GM20431 (cell line): Measurements from ENCODE around the gene ARHGAP21.

Experiments used
- in situ Hi-C: fragments of 300-500 bp; cut with MseI, MboI; formaldehyde crosslinking; loops from one replicate; pipeline ENCODE4 v1.15.0; 2020; ENCODE audit warnings: low sequenced_read_pairs; ENCODE audit not compliant: unreplicated experiment

ARHGAP21 gene

GRCh38 chr10:24723386-24723787 lies 300 bp downstream of the ARHGAP21 start:
- in situ Hi-C loops: no loop called here

DNA sequence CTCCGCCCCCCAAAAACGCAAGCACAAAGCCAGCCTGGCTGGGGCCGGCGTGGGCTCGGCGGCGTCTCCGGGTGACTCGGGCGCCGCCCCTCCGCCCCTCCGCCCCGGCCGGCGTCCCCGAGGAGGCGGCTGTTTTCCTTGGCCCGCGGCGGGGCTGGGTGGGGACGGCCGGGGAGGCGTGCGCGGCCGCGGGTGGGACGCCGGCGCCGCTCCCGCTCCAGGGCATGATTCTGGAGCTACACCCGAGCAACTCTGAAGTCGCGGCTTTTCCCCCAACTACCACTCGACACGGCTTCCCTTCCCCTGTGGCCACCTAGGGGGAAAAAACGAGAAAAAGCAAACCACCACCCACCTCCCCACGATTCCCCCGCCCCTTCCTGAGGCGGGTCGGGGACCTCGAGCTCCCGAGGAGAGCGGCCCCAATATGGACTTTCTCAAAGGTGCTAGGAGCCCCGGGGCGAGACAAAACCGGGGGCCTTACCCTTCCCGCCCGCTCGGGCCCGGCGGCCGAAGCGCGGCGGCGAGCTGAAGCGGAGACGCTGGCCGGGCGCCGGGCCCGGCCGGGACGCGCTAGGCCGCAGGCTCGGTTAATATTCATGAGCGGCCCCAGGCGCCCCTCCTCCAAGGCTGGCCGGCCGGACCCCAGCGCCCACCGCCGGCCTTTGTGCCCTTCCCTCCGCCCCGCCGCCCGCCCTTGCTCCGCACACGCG lies 856 bp downstream of the ARHGAP21 start:
- in situ Hi-C loops: no loop called here

DNA sequence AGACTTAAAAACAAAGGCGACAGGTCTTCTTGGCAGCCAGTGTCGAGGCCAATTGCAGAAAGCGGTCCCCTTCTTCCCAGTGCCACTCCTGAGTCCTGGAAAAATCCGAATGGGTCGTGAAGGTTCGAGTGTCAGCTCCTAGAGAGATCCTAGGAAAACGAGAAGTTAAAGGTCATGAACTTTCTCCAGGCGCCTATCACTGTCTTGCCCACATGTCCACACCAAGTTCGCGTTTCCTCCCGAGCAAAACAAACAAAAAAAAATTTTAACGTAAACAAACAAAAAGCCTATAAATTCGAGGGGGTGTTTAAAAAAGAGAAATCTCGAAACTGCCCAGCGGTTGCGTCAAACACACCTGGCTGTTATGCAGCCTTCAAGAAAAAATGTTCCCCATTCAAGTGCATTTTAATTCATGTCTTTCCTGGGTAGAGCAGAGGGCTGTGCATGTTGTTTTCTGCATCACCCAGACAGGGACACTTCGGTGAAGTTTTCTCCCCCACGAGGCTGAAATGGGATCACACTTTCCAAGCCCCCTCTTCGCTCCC lies 1.5 kb downstream of the ARHGAP21 start:
- in situ Hi-C loops: no loop called here

- in situ Hi-C loops: no loop called here
Measured at GRCh38 chr10:24721229-24722106, 2.2 kb downstream of the ARHGAP21 start.

GRCh38 chr10:24720096-24720495 lies 3.6 kb downstream of the ARHGAP21 start:
- in situ Hi-C loops: no loop called here

DNA sequence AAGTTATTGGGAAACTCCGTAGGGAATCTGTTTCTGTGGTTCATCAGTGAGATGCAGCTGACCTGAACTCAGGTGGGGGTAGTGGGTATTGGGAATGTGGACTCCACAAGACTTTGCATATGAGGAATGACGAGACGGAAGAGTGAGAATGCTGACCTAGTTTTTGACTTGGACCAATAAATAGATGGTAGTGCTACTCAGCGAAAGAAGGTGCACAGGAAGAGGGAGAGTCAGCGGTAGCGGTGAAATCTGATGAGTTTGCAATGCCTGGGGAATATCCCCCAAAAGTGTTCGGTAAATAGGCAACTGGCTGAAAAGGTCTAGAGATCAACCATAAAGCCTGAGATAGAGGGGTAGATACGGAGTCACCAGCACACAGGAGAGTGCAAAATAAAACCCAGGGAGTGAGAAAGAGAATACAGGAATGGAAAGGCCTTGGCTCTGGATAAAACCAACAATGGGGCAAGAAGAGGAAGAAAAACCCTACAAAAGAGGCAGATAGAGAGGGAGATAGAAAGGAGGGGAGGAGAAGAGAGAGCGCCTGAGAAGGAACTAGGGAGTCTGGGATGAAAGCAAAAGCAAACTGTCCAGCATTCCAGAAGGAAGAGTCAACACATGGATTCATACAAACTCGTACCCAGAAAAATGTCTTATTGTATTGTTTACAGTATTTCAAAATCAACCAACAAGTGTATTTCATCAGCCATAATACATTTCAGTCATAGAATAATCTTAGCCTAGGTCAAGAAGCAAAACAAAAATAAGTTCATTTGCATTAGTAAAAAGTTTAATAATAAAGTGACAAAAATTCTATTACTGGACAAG lies 5.4 kb downstream of the ARHGAP21 start:
- in situ Hi-C loops: no loop called here

- in situ Hi-C loops: no loop called here
Measured at GRCh38 chr10:24716295-24716694, 7.4 kb downstream of the ARHGAP21 start.

GRCh38 chr10:24715246-24715769 lies 8.4 kb downstream of the ARHGAP21 start:
- in situ Hi-C loops: no loop called here

DNA sequence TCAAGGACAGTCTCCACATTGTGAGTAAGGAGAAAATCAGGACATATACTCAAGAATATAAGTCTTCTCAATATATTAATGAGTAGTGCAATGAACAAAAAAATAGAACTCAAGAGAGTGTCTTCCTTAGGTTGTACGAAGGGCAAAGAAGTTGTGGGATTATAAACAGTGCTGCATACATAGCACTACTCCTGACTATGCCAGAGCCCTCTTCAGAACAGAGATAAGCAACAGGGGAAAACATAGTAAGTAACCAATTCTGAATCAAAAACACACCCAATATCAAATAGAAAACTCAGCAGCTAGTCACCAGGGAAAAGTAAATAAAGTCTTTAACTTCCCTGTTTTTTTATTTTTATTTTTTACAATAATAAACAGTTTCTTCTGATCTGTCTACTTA lies 10.6 kb downstream of the ARHGAP21 start:
- in situ Hi-C loops: no loop called here

DNA sequence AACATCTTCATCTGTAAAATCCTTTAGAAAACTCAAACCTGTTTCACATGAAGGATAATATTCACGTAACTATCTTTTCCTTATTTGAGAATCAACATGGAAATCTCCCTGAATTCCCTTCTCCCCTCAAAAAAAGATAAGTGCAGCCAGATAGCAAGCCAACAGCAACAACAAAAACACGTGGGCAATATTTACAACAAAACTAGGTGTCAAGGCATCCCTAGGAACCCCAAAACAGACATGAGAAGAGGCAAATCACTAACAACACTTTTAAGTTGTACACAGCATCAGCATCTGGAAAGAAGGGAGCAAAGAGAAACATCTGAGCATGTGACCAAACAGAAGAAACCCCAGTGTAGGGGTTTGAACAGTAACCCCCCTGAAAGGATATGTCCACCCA lies 12.2 kb downstream of the ARHGAP21 start:
- in situ Hi-C loops: no loop called here

- in situ Hi-C loops: no loop called here
Measured at GRCh38 chr10:24708081-24708480, 15.6 kb downstream of the ARHGAP21 start.

- in situ Hi-C loops: no loop called here
Measured at GRCh38 chr10:24707445-24707844, 16.2 kb downstream of the ARHGAP21 start.

- in situ Hi-C loops: no loop called here
Measured at GRCh38 chr10:24706479-24707118, 17.1 kb downstream of the ARHGAP21 start.

- in situ Hi-C loops: no loop called here
Measured at GRCh38 chr10:24703700-24704099, 20.0 kb downstream of the ARHGAP21 start.

DNA sequence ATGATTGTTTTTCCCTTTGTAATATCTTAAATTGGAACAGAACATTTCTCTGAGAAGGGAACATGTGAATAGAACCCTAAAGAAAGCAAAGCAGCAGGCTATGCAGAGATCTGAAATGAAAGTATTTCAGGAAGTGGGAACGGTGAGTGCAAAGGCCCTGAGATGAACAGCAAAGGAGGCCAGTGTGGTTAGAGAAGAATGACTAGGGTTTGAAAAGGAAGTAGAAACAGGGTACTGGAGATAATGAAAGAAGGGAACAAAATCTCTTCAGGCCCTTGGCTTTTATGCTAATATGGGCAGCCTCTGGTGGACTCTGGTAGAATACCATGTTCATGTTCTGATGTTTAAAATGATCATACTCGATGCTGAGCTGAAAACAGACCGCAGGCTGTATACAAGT lies 22.2 kb downstream of the ARHGAP21 start:
- in situ Hi-C loops: no loop called here

DNA sequence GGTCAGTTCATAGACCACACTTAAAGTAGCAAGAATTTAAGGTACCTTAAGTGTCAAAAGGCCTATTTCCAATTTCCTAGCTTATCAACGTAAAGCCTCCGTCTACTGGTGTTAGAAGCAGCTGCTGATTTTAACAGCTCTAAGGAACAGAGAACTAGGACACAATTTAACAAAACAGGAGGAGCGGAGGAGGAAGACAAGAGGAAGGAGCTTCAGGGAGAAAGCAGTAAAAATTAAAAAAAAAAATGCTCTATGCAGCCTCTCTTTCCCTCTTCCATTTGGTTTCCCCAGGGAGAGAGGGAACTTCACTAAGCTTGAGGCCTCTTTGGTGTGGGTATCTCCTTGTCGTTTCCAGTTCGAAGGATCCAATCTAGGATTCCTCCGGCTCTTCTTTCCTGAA lies 22.7 kb downstream of the ARHGAP21 start:
- in situ Hi-C loops: no loop called here

- in situ Hi-C loops: no loop called here
Measured at GRCh38 chr10:24698270-24698669, 25.4 kb downstream of the ARHGAP21 start.

DNA sequence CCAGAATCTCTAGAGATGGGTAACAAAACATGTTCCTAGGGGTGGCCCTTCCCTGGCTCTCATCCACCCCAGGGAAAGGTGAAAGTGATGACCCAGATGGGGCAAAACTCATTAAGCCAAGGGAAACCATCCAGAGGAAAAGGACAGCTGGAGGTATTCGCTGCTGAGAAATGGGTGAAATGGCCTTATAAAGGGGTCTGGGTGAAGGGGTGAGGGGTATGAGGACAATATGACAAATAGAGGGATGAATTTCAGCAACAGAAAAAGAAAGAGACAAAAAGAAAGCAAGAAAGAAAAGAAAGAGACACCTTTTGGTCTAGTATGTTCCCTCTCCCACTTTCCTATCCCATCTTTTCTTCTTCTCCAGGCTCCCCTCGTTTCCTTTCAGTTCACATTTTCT lies 26.6 kb downstream of the ARHGAP21 start:
- in situ Hi-C loops: no loop called here

DNA sequence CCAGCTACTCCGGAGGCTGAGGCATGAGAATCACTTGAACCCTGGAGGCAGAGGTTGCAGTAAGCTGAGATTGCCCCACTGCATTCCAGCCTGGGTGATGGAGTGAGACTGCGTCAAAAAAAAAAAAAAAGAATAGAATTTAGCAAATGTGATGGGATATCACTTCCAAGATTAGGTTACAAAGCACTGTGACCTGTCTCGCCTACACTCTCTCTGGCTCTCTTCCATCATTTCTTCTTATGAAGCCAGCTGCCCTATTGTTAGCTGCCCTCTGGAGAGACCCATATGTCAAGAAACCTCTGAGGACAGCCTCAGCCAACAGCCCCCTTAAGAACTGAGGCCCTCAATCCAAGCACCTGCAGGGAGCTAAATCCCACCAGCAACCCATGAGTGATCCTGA lies 28.2 kb downstream of the ARHGAP21 start:
- in situ Hi-C loops: no loop called here

DNA sequence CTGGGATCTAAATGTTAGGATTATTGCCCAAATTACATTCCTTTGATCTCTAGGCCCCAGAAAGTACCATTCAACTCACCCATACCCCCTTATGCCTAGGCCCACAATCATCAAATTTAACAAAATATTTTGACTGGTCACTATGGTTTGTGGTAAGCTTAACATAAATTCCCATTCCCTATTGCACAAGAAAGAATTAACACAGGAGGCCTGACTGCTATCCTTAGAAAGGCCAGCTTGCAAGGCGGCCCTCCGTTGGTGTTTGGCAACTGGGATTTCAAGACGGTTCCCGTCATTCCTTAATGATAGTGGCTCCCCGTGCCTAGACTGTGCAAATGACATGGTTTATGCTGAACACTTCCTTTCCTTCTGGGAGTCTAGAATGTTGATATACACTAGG lies 29.6 kb downstream of the ARHGAP21 start:
- in situ Hi-C loops: no loop called here
